Caco-2 (cell line): ENCODE results near the gene PNPLA7. TPM values are rescaled to one million over a fixed set of nuclear protein-coding genes. Genes with fewer than 3 reads are reported as not detected.

Experiments
- BruUV-seq: library from RNA; stranded (reverse); fragments of 400-500 nt; replicated peaks from 2 replicates; lab custom pipeline; 2021; lab: Mats Ljungman, UMichigan
- CTCF ChIA-PET: fragments of 300-600 bp; sonication (Branson Sonifier 250); formaldehyde crosslinking; loops from one replicate; lab custom pipeline; 2022; ENCODE audit warnings: antibody characterized with exemption; lab: Charles Lee
- POLR2A ChIA-PET: fragments of 300-600 bp; sonication (Branson Sonifier 250); formaldehyde crosslinking; loops from one replicate; lab custom pipeline; 2022; ENCODE audit warnings: antibody characterized with exemption; lab: Charles Lee
- DNase-seq, 2 experiments: peaks; one replicate each; pipeline versions ENCODE4 v3.0.0 to v3.0.0-alpha.2; 2020 to 2022
- H3K27me3 ChIP-seq: replicated peaks from 2 replicates; pipeline ENCODE4 v1.6.0; 2011; ENCODE audit warnings: low read length; ENCODE audit not compliant: control insufficient read depth, insufficient read depth
- H3K36me3 ChIP-seq: 2 replicates; pipeline ENCODE4 v1.5.1; 2011; ENCODE audit warnings: low read length; ENCODE audit not compliant: control insufficient read depth, insufficient read depth
- H3K4me1 ChIP-seq: fragments of 250-450 bp; sonication (Bioruptor Pico); 2 replicates; pipeline ENCODE4 v1.5.1; 2020; ENCODE audit warnings: mild to moderate bottlenecking
- H3K4me3 ChIP-seq: 2 replicates; pipeline ENCODE4 v1.5.1; 2011; ENCODE audit warnings: low read depth, mild to moderate bottlenecking, control low read depth, low read length
- H3K9me3 ChIP-seq: fragments of 250-450 bp; sonication (Bioruptor Pico); 2 replicates; pipeline ENCODE4 v1.5.1; 2020; ENCODE audit warnings: mild to moderate bottlenecking, moderate library complexity
- H3K27ac Mint-ChIP-seq: one replicate; pipeline ENCODE4 v1.8.0; 2022; ENCODE audit warnings: mixed read lengths; ENCODE audit not compliant: unreplicated experiment
- H3K27me3 Mint-ChIP-seq: one replicate; pipeline ENCODE4 v1.8.0; 2022; ENCODE audit warnings: mixed read lengths; ENCODE audit not compliant: insufficient read depth, unreplicated experiment
- H3K36me3 Mint-ChIP-seq: one replicate; pipeline ENCODE4 v1.8.0; 2022; ENCODE audit warnings: mild to moderate bottlenecking, mixed read lengths; ENCODE audit not compliant: insufficient read depth, unreplicated experiment
- H3K4me1 Mint-ChIP-seq: one replicate; pipeline ENCODE4 v1.8.0; 2022; ENCODE audit warnings: low read depth, mixed read lengths; ENCODE audit not compliant: unreplicated experiment
- H3K4me3 Mint-ChIP-seq: one replicate; pipeline ENCODE4 v1.8.0; 2022; ENCODE audit warnings: mild to moderate bottlenecking, moderate library complexity, mixed read lengths; ENCODE audit not compliant: unreplicated experiment
- H3K9me3 Mint-ChIP-seq: one replicate; pipeline ENCODE4 v1.8.0; 2022; ENCODE audit warnings: mixed read lengths; ENCODE audit not compliant: unreplicated experiment
- CTCF ChIP-seq, 2 experiments: fragments of 200-600 bp in 1 of 2; IDR thresholded peaks; 1 replicate in 1 of 2; 2 replicates in 1 of 2; pipeline versions ENCODE4 v1.5.1 to v1.8.0; 2011 to 2022; ENCODE audit warnings: antibody characterized with exemption in 1 of 2, control low read depth in 1 of 2, inconsistent platforms in 1 of 2, low read depth in 1 of 2, low read length in 1 of 2, mild to moderate bottlenecking in 1 of 2, moderate library complexity in 1 of 2; ENCODE audit not compliant: insufficient read depth in 1 of 2, severe bottlenecking in 1 of 2, unreplicated experiment in 1 of 2
- intact Hi-C: fragments of 100-400 bp; cut with micrococcal nuclease; formaldehyde crosslinking; loops from one replicate; pipeline ENCODE4 v1.10.0; 2022; ENCODE audit not compliant: unreplicated experiment
- total RNA-seq: library from RNA; stranded (reverse); gene quantifications from 2 replicates; pipeline ENCODE4 v1.2.3, GENCODE V29; 2022

PNPLA7 gene
- total RNA-seq, 1 experiment from 2014 or later = 1.8 TPM

DNA sequence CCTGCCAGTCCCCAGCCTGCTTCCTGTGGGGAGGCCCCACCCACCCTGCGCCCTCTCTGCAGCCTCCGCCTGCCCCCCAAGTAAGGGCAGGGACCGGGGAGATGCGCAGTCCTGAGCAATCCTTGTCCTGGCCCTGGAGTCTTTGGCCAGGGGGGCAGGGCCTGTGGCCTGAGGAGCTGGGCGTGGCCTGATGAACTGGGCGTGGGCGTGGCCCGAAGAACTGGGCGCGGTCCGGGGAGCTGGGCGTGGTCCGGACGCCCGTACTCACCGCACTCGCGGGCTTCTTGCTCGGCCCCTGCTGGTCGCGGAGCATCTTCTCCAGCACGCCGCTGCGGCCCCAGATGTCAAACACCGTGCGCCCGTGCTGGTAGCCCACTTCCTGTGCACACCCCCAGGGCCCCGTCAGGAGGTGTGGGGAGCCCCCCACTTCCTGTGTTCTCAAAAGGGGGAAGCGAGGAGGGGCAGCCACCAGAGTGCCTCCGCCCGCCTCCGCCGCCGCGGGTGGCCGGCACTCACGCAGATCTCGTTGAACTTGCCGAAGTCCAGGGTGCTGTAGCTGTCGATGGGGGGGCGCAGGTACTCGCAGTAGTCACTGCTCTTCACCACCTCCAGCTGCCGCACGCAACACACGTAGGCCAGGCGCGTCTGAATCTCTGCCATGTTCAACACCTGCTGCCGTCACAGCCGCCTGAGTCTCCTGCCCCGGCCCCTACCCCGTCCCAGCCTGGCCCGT, 88.4 kb downstream of the PNPLA7 start:
- H3K4me1 ChIP-seq = peaks cover 7% of the 10 kb centered on the region
- H3K27ac Mint-ChIP-seq = no peak overlapping the region
- H3K36me3 ChIP-seq = 0 out of 2 replicates have a peak, but pooled peaks cover 2% of the 10 kb centered on the region
- DNase-seq = peak in 1 of 2 experiments; percentile 59
- H3K9me3 Mint-ChIP-seq = no peaks in the 10 kb centered on the region
- no peaks in the 10 kb centered on the region for H3K27me3 Mint-ChIP-seq
- intact Hi-C loops = no loop called here
- no peaks in the 10 kb centered on the region for H3K9me3 ChIP-seq
- no TSS peak for BruUV-seq
- H3K4me3 Mint-ChIP-seq = no peak overlapping the region
- TF ChIP-seq CTCF (IDR thresholded peaks at IDR 0.05; ENCODE audit: insufficient read depth in 1 of 2, low read depth in 1 of 2, low read length in 1 of 2, severe bottlenecking in 1 of 2, unreplicated experiment in 1 of 2) = no peak
- H3K27me3 ChIP-seq = no peaks in the 10 kb centered on the region
- no peaks in the 10 kb centered on the region for H3K4me1 Mint-ChIP-seq
- POLR2A ChIA-PET = no interaction called here
- H3K36me3 Mint-ChIP-seq = peaks cover 2% of the 10 kb centered on the region
- no peak overlapping the region for H3K4me3 ChIP-seq
- CTCF ChIA-PET = no interaction called here

- CTCF ChIA-PET = no interaction called here
- no peak for TF ChIP-seq CTCF (IDR thresholded peaks at IDR 0.05; ENCODE audit: insufficient read depth in 1 of 2, low read depth in 1 of 2, low read length in 1 of 2, severe bottlenecking in 1 of 2, unreplicated experiment in 1 of 2)
- no peak overlapping the region for H3K27ac Mint-ChIP-seq
- no peaks in the 10 kb centered on the region for H3K4me1 Mint-ChIP-seq
- H3K4me3 ChIP-seq = no peak overlapping the region
- DNase-seq = no peak
- intact Hi-C loops = no loop called here
- no peaks in the 10 kb centered on the region for H3K27me3 ChIP-seq
- BruUV-seq = no TSS peak
- peaks cover 7% of the 10 kb centered on the region for H3K4me1 ChIP-seq
- no peaks in the 10 kb centered on the region for H3K27me3 Mint-ChIP-seq
- H3K4me3 Mint-ChIP-seq = no peak overlapping the region
- H3K9me3 Mint-ChIP-seq = no peaks in the 10 kb centered on the region
- no peaks in the 10 kb centered on the region for H3K9me3 ChIP-seq
- peaks cover 7% of the 10 kb centered on the region for H3K36me3 Mint-ChIP-seq
- POLR2A ChIA-PET = no interaction called here
- H3K36me3 ChIP-seq = 0 out of 2 replicates have a peak, but pooled peaks cover 2% of the 10 kb centered on the region
Measured at GRCh38 chr9:137461316-137461662, 88.9 kb downstream of the PNPLA7 start.

DNA sequence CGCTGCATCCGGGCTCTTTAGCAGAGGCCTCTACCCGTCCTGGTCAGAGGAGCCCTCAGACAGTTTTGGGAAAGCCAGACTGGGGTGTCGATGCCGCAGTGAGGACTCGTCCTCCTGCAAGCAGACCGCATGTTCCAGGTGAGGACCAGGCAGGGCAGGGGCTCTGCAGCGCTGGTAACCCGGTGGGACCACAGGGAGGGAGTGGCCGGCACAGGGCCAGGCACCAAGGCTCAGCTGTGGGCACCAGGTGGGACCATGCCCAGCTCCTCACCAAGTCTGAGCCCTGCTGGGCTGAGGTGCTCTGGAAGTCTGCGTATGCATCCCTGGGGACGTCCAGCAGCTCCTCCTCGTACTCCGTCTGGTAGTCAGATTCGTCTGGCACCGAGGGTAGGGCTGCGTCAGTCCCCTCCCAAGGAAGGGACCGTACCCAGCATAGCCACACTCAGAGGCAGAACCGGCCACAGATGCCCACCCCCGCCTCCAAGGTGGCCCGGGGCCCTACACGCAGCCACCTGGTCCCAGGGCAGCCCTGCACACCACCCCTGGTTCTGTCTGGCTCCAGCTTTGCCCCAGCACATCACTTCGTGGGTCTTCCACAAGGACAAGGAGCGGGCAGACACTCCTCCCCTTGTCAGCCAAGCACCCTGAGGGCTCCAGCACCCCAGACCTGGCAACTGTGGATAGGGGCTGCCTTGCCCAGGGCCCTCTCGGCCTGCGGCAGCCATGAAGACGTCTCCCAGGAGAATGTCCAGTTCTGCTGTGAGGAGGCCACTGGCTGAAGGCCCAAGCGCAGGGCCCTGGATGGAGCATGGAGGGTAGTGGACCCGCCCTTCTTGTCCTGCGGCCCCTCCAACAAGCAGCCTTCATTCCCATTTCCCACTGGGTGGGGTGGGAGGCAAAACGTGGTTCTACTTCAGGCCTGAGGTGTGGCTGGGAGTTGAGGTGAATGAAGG, 89.6 kb downstream of the PNPLA7 start:
- Mint-ChIP-seq H3K9me3 (no peaks in the 10 kb centered on the region), H3K4me3 (no peak overlapping the region), H3K36me3 (peaks cover 14% of the 10 kb centered on the region), H3K4me1 (no peaks in the 10 kb centered on the region), H3K27me3 (no peaks in the 10 kb centered on the region), H3K27ac (no peak overlapping the region)
- H3K4me1 ChIP-seq = peaks cover 7% of the 10 kb centered on the region
- no peaks in the 10 kb centered on the region for H3K9me3 ChIP-seq
- no peak overlapping the region for H3K4me3 ChIP-seq
- DNase-seq = peak in 1 of 2 experiments; percentile 34
- TF ChIP-seq CTCF (IDR thresholded peaks at IDR 0.05; ENCODE audit: insufficient read depth in 1 of 2, low read depth in 1 of 2, low read length in 1 of 2, severe bottlenecking in 1 of 2, unreplicated experiment in 1 of 2) = no peak
- intact Hi-C loops = no loop called here
- H3K27me3 ChIP-seq = no peaks in the 10 kb centered on the region
- POLR2A ChIA-PET = no interaction called here
- peaks cover 2% of the 10 kb centered on the region; the same call in 1 of the 2 replicates for H3K36me3 ChIP-seq
- CTCF ChIA-PET = interaction anchor here (0.6 kb wide), 1 partner anchor 112 kb away, joined by 3 read pairs; no protein-coding TSS in a partner anchor
- no TSS peak for BruUV-seq
